H1 (cell line): Measurements from ENCODE around the gene PRKAR2B. TPM values are rescaled to one million over a fixed set of nuclear protein-coding genes. Genes with fewer than 3 reads are reported as not detected.
"Not testable (repeated sequence)": the region's sequence is repeated elsewhere in the genome, so short reads cannot be mapped to it uniquely, and the experiment has no call there.

ENCODE experiments used
- CTCF ChIA-PET: fragments of 300-600 bp; sonication (Branson Sonifier 250); formaldehyde crosslinking; loops from one replicate; lab custom pipeline; 2021; ENCODE audit not compliant: partially characterized antibody; lab: Charles Lee
- POLR2A ChIA-PET: fragments of 300-600 bp; sonication (Branson Sonifier 250); formaldehyde crosslinking; loops from one replicate; lab custom pipeline; 2021; ENCODE audit warnings: inconsistent platforms; ENCODE audit not compliant: partially characterized antibody; lab: Charles Lee
- DNase-seq, 2 experiments: peaks; one replicate each; pipeline versions ENCODE4 v3.0.0 to v3.0.0-alpha.2; 2010 to 2022; ENCODE audit warnings: low spot score in 2 of 2, low read depth in 1 of 2, mixed read lengths in 1 of 2
- FAIRE-seq: peaks from 2 replicates; lab custom pipeline; 2011; peaks lifted over from hg19 to GRCh38; lab: Jason Lieb, UNC
- H2AFZ ChIP-seq: 2 replicates; pipeline ENCODE4 v1.8.1; 2012; ENCODE audit warnings: low read length, inconsistent platforms
- H2AK5ac ChIP-seq: 2 replicates; pipeline ENCODE4 v1.6.1; 2013; ENCODE audit warnings: low read depth, low read length
- H2BK120ac ChIP-seq: replicated peaks from 2 replicates; pipeline ENCODE3; 2013; ENCODE audit warnings: low read depth, low read length, inconsistent platforms
- H2BK12ac ChIP-seq: 2 replicates; pipeline ENCODE4 v1.6.1; 2013; ENCODE audit warnings: low read depth, low read length
- H2BK15ac ChIP-seq: 2 replicates; pipeline ENCODE4 v1.6.1; 2013; ENCODE audit warnings: low read length
- H2BK20ac ChIP-seq: 2 replicates; pipeline ENCODE4 v1.6.1; 2013; ENCODE audit warnings: low read length
- H2BK5ac ChIP-seq: 2 replicates; pipeline ENCODE4 v1.6.1; 2013; ENCODE audit warnings: low read depth, low read length
- H3K14ac ChIP-seq: 2 replicates; pipeline ENCODE4 v1.6.1; 2013; ENCODE audit warnings: inconsistent platforms; ENCODE audit not compliant: insufficient read length
- H3K18ac ChIP-seq: 2 replicates; pipeline ENCODE4 v1.6.1; 2013; ENCODE audit warnings: low read length; ENCODE audit errors: extremely low read depth
- H3K23ac ChIP-seq: 2 replicates; pipeline ENCODE4 v1.6.1; 2013; ENCODE audit warnings: inconsistent platforms; ENCODE audit not compliant: insufficient read length
- H3K23me2 ChIP-seq: 2 replicates; pipeline ENCODE4 v1.6.1; 2013; ENCODE audit warnings: low read depth, low read length
- H3K27ac ChIP-seq: 2 replicates; pipeline ENCODE4 v1.6.1; 2011; ENCODE audit warnings: low read depth, low read length, inconsistent platforms
- H3K27me3 ChIP-seq, 4 experiments: replicated peaks in 1 of 4; 1 replicate in 1 of 4; 2 replicates in 3 of 4; pipeline versions ENCODE4 v1.6.1 to v1.8.1; 2011 to 2013; ENCODE audit warnings: low read length in 3 of 4, mild to moderate bottlenecking in 3 of 4, inconsistent platforms in 2 of 4, mixed read lengths in 2 of 4, moderate library complexity in 1 of 4; ENCODE audit not compliant: control insufficient read depth in 3 of 4, insufficient read depth in 3 of 4; ENCODE audit errors: extremely low read depth in 1 of 4
- H3K36me3 ChIP-seq, 4 experiments: 2 replicates each; pipeline versions ENCODE4 v1.6.1 to v1.8.1; 2011 to 2013; ENCODE audit warnings: mild to moderate bottlenecking in 4 of 4, low read length in 3 of 4, moderate library complexity in 2 of 4, control low read depth in 1 of 4, inconsistent platforms in 1 of 4; ENCODE audit not compliant: insufficient read depth in 4 of 4, control insufficient read depth in 2 of 4
- H3K4ac ChIP-seq: replicated peaks from 2 replicates; pipeline ENCODE3; 2013; ENCODE audit warnings: low read length, low read depth, mixed read lengths, inconsistent platforms; ENCODE audit not compliant: insufficient read length
- H3K4me1 ChIP-seq, 4 experiments: replicated peaks in 1 of 4; 1 replicate in 1 of 4; 2 replicates in 3 of 4; pipeline versions ENCODE4 v1.6.1 to v1.8.1; 2011 to 2013; ENCODE audit warnings: low read length in 3 of 4, inconsistent platforms in 2 of 4, mixed read lengths in 1 of 4; ENCODE audit not compliant: insufficient read depth in 4 of 4, control insufficient read depth in 3 of 4
- H3K4me2 ChIP-seq, 2 experiments: 2 replicates each; pipeline versions ENCODE4 v1.6.1 to v1.8.1; 2011 to 2013; ENCODE audit warnings: low read depth in 2 of 2, low read length in 2 of 2, control low read depth in 1 of 2, inconsistent platforms in 1 of 2, mild to moderate bottlenecking in 1 of 2; ENCODE audit not compliant: insufficient read depth in 1 of 2
- H3K4me3 ChIP-seq, 4 experiments: fragments of 200-600, 300-600 bp in 1 of 4; sonication (generic), shearing (Covaris generic), sonication (Bioruptor Twin) in 1 of 4; 2 replicates each; pipeline versions ENCODE4 v1.5.1 to v1.8.1; 2011 to 2016; ENCODE audit warnings: low read length in 4 of 4, low read depth in 3 of 4, control low read depth in 2 of 4, inconsistent platforms in 2 of 4, mild to moderate bottlenecking in 2 of 4, mixed read lengths in 1 of 4, moderate library complexity in 1 of 4; ENCODE audit not compliant: insufficient read depth in 2 of 4; ENCODE audit errors: extremely low read depth in 1 of 4
- H3K56ac ChIP-seq: replicated peaks from 2 replicates; pipeline ENCODE3; 2013; ENCODE audit warnings: low read depth, mild to moderate bottlenecking, mixed read lengths, low read length, inconsistent platforms; ENCODE audit not compliant: insufficient read length
- H3K79me1 ChIP-seq: 2 replicates; pipeline ENCODE4 v1.6.1; 2013; ENCODE audit warnings: low read depth, low read length, control low read depth
- H3K79me2 ChIP-seq, 2 experiments: 2 replicates each; pipeline versions ENCODE4 v1.6.1 to v1.8.1; 2012 to 2013; ENCODE audit warnings: low read length in 2 of 2, mild to moderate bottlenecking in 2 of 2, inconsistent platforms in 1 of 2; ENCODE audit not compliant: insufficient read depth in 2 of 2, control insufficient read depth in 1 of 2
- H3K9ac ChIP-seq, 4 experiments: replicated peaks in 1 of 4; 1 replicate in 1 of 4; 2 replicates in 3 of 4; pipeline versions ENCODE4 v1.6.1 to v1.8.1; 2011 to 2013; ENCODE audit warnings: low read depth in 3 of 4, low read length in 3 of 4, control low read depth in 2 of 4, mild to moderate bottlenecking in 2 of 4, moderate library complexity in 2 of 4, inconsistent platforms in 1 of 4; ENCODE audit errors: extremely low read depth in 1 of 4
- H3K9me3 ChIP-seq, 2 experiments: 2 replicates each; pipeline versions ENCODE4 v1.6.1 to v1.8.1; 2012 to 2013; ENCODE audit warnings: mild to moderate bottlenecking in 2 of 2, moderate library complexity in 2 of 2, control low read depth in 1 of 2, inconsistent platforms in 1 of 2, low read depth in 1 of 2, low read length in 1 of 2, mixed read lengths in 1 of 2; ENCODE audit not compliant: insufficient read depth in 2 of 2
- H4K20me1 ChIP-seq, 2 experiments: replicated peaks in 1 of 2; 2 replicates each; pipeline versions ENCODE3 to v1.8.1; 2011 to 2013; ENCODE audit warnings: inconsistent platforms in 2 of 2, low read length in 2 of 2, mild to moderate bottlenecking in 1 of 2; ENCODE audit not compliant: insufficient read depth in 2 of 2, control insufficient read depth in 1 of 2
- H4K5ac ChIP-seq: 2 replicates; pipeline ENCODE4 v1.6.1; 2013; ENCODE audit warnings: low read length, low read depth, mixed read lengths, inconsistent platforms; ENCODE audit not compliant: insufficient read length
- H4K8ac ChIP-seq: 2 replicates; pipeline ENCODE4 v1.8.0; 2013; ENCODE audit warnings: mild to moderate bottlenecking, moderate library complexity, low read length, inconsistent platforms; ENCODE audit not compliant: insufficient read depth; ENCODE audit errors: extremely low read depth
- H4K91ac ChIP-seq: replicated peaks from 2 replicates; pipeline ENCODE3; 2013; ENCODE audit warnings: low read length, mixed read lengths, inconsistent platforms; ENCODE audit not compliant: insufficient read length
- WGBS, 2 experiments: shearing (Covaris generic) in 1 of 2; methylation state at CpG; one replicate each; pipeline versions ENCODE4 v1.1.6 to v1.1.7; 2013 to 2015; ENCODE audit warnings: low lambda C conversion rate in 2 of 2, mixed read lengths in 2 of 2, inconsistent platforms in 1 of 2, low coverage in 1 of 2, missing lambda C conversion rate in 1 of 2; ENCODE audit not compliant: insufficient replicate concordance in 2 of 2, insufficient coverage in 1 of 2, insufficient read length in 1 of 2; ENCODE audit errors: extremely low coverage in 1 of 2, missing lambda C conversion rate in 1 of 2; 5-methylcytosine and 5-hydroxymethylcytosine counted together
- polyA plus RNA-seq, 7 experiments: library from polyadenylated mRNA; depleted of rRNA in 3 of 7; stranded (reverse) in 5 of 7; unstranded in 2 of 7; fragments of >200 nt in 5 of 7; fragments of 200-250 nt in 2 of 7; gene quantifications; 1 replicate in 5 of 7; 2 replicates in 1 of 7; 4 replicates in 1 of 7; pipeline versions ENCODE4 v1.2.1 to v1.2.3, GENCODE V29; 2011 to 2013; ENCODE audit warnings: missing spikeins in 2 of 7, mixed read lengths in 2 of 7
- total RNA-seq: library from RNA; stranded (reverse); fragmentation: NEBNext Ultra II Directional; extraction: Animal tissue kit (Norgen Biotek cat#: 25700); gene quantifications from 2 replicates; pipeline ENCODE4 v1.2.1, GENCODE V29; 2021

The PRKAR2B gene
- total and polyA plus RNA-seq, 2 of the 8 experiments (the other 6 are each of a cell fraction or from before 2014, with no cell fraction given): 10.4 to 37.0 TPM

DNA sequence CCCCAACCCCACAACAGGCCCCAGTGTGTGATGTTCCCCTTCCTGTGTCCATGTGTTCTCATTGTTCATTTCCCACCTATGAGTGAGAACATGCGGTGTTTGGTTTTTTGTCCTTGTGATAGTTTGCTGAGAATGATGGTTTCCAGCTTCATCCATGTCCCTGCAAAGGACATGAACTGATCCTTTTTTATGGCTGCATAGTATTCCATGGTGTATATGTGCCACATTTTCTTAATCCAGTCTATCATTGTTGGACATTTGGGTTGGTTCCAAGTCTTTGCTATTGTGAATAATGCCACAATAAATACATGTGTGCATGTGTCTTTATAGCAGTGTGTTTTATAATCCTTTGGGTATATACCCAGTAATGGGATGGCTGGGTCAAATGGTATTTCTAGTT, 10.5 kb downstream of the PRKAR2B start:
- H2BK20ac ChIP-seq, H4K20me1 ChIP-seq, H3K27ac ChIP-seq, POLR2A ChIA-PET, H3K14ac ChIP-seq, H3K4me1 ChIP-seq, DNase-seq, H2BK120ac ChIP-seq, H2BK5ac ChIP-seq, H4K91ac ChIP-seq, H3K79me1 ChIP-seq, H3K9ac ChIP-seq, CTCF ChIA-PET, H2AK5ac ChIP-seq, H3K4me3 ChIP-seq, H3K23me2 ChIP-seq, H2BK12ac ChIP-seq, H2BK15ac ChIP-seq, H3K9me3 ChIP-seq, H4K8ac ChIP-seq, H3K4ac ChIP-seq, H3K18ac ChIP-seq, H3K4me2 ChIP-seq, FAIRE-seq, H3K56ac ChIP-seq, H3K36me3 ChIP-seq, H3K27me3 ChIP-seq, H3K23ac ChIP-seq, H2AFZ ChIP-seq, H4K5ac ChIP-seq: not testable (repeated sequence)
- 90% methylated on average over 1 of the region's 1 CpG; no CpG with 5 or more reads in 1 of the 2 experiments for WGBS, 2 experiments
- peaks cover 0 to 52% of the 10 kb centered on the region in 2 experiments; a peak in 3 of 4 replicates for H3K79me2 ChIP-seq

DNA sequence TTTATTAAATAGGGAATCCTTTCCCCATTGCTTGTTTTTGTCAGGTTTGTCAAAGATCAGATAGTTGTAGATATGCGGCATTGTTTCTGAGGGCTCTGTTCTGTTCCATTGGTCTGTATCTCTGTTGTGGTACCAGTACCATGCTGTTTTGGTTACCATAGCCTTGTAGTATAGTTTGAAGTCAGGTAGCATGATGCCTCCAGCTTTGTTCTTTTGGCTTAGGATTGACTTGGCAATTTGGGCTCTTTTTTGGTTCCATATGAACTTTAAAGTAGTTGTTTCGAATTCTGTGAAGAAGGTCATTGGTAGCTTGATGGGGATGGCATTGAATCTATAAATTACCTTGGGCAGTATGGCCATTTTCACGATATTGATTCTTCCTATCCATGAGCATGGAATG, 11.6 kb downstream of the PRKAR2B start:
- POLR2A ChIA-PET, H3K4me2 ChIP-seq, H3K23ac ChIP-seq, H3K23me2 ChIP-seq, DNase-seq, H4K91ac ChIP-seq, H3K4ac ChIP-seq, H2BK12ac ChIP-seq, H2BK5ac ChIP-seq, H3K18ac ChIP-seq, H3K4me3 ChIP-seq, H3K79me1 ChIP-seq, H3K27me3 ChIP-seq, H3K9me3 ChIP-seq, H2BK120ac ChIP-seq, H2BK20ac ChIP-seq, H2AFZ ChIP-seq, H3K36me3 ChIP-seq, H3K56ac ChIP-seq, H3K27ac ChIP-seq, H4K5ac ChIP-seq, H4K8ac ChIP-seq, FAIRE-seq, H3K14ac ChIP-seq, H2AK5ac ChIP-seq, H3K4me1 ChIP-seq, H3K9ac ChIP-seq, H4K20me1 ChIP-seq, H2BK15ac ChIP-seq: not testable (repeated sequence)
- CTCF ChIA-PET: interaction anchor here (1.4 to 2.9 kb wide), 2 partner anchors 8 to 96 kb away, joined by 3 to 12 read pairs; no protein-coding TSS in a partner anchor
- peaks cover 0 to 50% of the 10 kb centered on the region in 2 experiments; a peak in 3 of 4 replicates for H3K79me2 ChIP-seq
- 87% methylated on average over 2 of the region's 3 CpGs; no CpG with 5 or more reads in 1 of the 2 experiments for WGBS, 2 experiments
